ENCODE measurements around the gene RPS2. TPM values are rescaled to one million over a fixed set of nuclear protein-coding genes. Genes with fewer than 3 reads are reported as not detected.

Gene RPS2
- total RNA-seq, 4 donors from 2014 or later, result 899 to 1,585 (median 1,295) TPM

GRCh38 chr16:1945559-1946391 lies 18.9 kb downstream of the RPS2 start:
- Histone ChIP-seq H3K4me1 (peaks cover 2 to 27% (median 11%) of the 10 kb centered on the region in 3 donors), H3K27me3 (no peaks in the 10 kb centered on the region), H3K27ac (no peak overlapping the region), H3K4me3 (no peak overlapping the region), H3K9me3 (no peaks in the 10 kb centered on the region), H3K36me3 (peaks cover 0 to 6% of the 10 kb centered on the region in 2 donors)
- no peak for ATAC-seq
- TF ChIP-seq POLR2AphosphoS5 (IDR thresholded peaks at IDR 0.05) (no peak), CTCF (IDR thresholded peaks at IDR 0.05) (no peak), POLR2A (IDR thresholded peaks at IDR 0.05) (no peak), EP300 (IDR thresholded peaks at IDR 0.05) (no peak)
- WGBS, 2 donors (ENCODE audit: low coverage in 1 of 2), result 75 to 85% methylated on average over 2 to 13 of the region's 19 CpGs

GRCh38 chr16:1944612-1945199 lies 19.9 kb downstream of the RPS2 start:
- Histone ChIP-seq H3K27ac (no peak overlapping the region), H3K4me3 (no peak overlapping the region), H3K9me3 (no peaks in the 10 kb centered on the region), H3K27me3 (no peaks in the 10 kb centered on the region), H3K4me1 (peaks cover 2 to 34% (median 11%) of the 10 kb centered on the region in 3 donors), H3K36me3 (peaks cover 0 to 17% of the 10 kb centered on the region in 2 donors)
- WGBS, 2 donors (ENCODE audit: low coverage in 1 of 2), result 81 to 88% methylated on average over 4 to 12 of the region's 21 CpGs
- TF ChIP-seq POLR2A (IDR thresholded peaks at IDR 0.05) (no peak), CTCF (IDR thresholded peaks at IDR 0.05) (no peak), EP300 (IDR thresholded peaks at IDR 0.05) (no peak), POLR2AphosphoS5 (IDR thresholded peaks at IDR 0.05) (no peak)
- no peak for ATAC-seq

GRCh38 chr16:1942810-1943726 lies 21.6 kb downstream of the RPS2 start, which contains the start of gene MSRB1:
MSRB1 (minus strand) TSS chr16:1943199; CDS start chr16:1943156, 43 bp downstream.
- no peaks in the 10 kb centered on the region for H3K9me3 ChIP-seq
- TF ChIP-seq POLR2A (IDR thresholded peaks at IDR 0.05), result peak; percentile 96 to 97
- TF ChIP-seq CTCF (IDR thresholded peaks at IDR 0.05), result peak in 1 of 4 experiments; percentile 17
- peak; percentile 99 for TF ChIP-seq POLR2AphosphoS5 (IDR thresholded peaks at IDR 0.05)
- TF ChIP-seq EP300 (IDR thresholded peaks at IDR 0.05), result no peak
- H3K4me3 ChIP-seq, result peak within 1 kb of the TSS; percentile 87 to 92
- peaks cover 2 to 34% (median 11%) of the 10 kb centered on the region in 3 donors for H3K4me1 ChIP-seq
- 5 to 10% methylated on average over 5 to 6 of the region's 77 CpGs for WGBS, 2 donors (ENCODE audit: low coverage in 1 of 2)
- peaks cover 0 to 33% of the 10 kb centered on the region in 2 donors for H3K36me3 ChIP-seq
- no peaks in the 10 kb centered on the region for H3K27me3 ChIP-seq
- peak; percentile 97 for ATAC-seq
- peak within 1 kb of the TSS; percentile 92 to 96 (median 96) for H3K27ac ChIP-seq

GRCh38 chr16:1942047-1942809 lies 22.4 kb downstream of the RPS2 start:
- peaks cover 0 to 42% of the 10 kb centered on the region in 2 donors for H3K36me3 ChIP-seq
- H3K9me3 ChIP-seq, result no peaks in the 10 kb centered on the region
- H3K27ac ChIP-seq, result peak overlapping the region; percentile 92 to 96 (median 96)
- ATAC-seq, result no peak
- TF ChIP-seq CTCF (IDR thresholded peaks at IDR 0.05), result no peak
- TF ChIP-seq POLR2A (IDR thresholded peaks at IDR 0.05), result peak; percentile 17 to 34
- peak; percentile 48 for TF ChIP-seq POLR2AphosphoS5 (IDR thresholded peaks at IDR 0.05)
- H3K27me3 ChIP-seq, result no peaks in the 10 kb centered on the region
- peak overlapping the region; percentile 87 to 92 for H3K4me3 ChIP-seq
- H3K4me1 ChIP-seq, result peaks cover 2 to 34% (median 11%) of the 10 kb centered on the region in 3 donors
- 4% methylated on average over 4 of the region's 17 CpGs; no CpG with 5 or more reads in 1 of the 2 donors for WGBS, 2 donors (ENCODE audit: low coverage in 1 of 2)
